ENCODE results near the gene SHISAL2A. TPM values are rescaled to one million over a fixed set of nuclear protein-coding genes. Genes with fewer than 3 reads are reported as not detected.

Gene SHISAL2A
- total and polyA plus RNA-seq, 2 of the 8 experiments (the other 6 are each of a cell fraction or from before 2014, with no cell fraction given), result 0.74 to 2.1 TPM

DNA sequence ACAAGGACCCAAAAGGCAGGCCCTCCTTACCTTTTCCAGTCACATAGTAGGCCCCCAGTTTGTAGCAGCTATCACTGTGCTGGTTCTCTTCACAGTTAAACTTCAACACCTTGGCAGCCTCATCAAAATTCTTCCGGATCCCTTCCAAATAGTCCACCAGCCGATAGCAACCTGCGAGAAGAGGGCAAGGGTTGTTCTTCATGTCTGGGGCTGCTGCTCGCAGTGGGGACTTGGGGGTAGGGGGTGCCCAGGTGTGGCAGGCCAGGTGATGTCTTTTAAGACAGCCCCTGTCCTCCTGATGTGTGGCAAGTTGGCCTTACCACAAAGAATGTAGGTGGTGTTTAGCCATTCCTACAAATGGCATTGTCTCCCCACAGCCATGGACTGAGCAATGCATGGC is 59.7 kb downstream of the SHISAL2A start:
- H2BK15ac ChIP-seq (ENCODE audit: low read length), result no peak overlapping the region
- no peaks in the 10 kb centered on the region for H3K9me3 ChIP-seq (ENCODE audit: insufficient read depth in 2 of 2, low read depth in 1 of 2, low read length in 1 of 2)
- H2AK5ac ChIP-seq (ENCODE audit: low read depth, low read length), result no peak overlapping the region
- no peak overlapping the region for H2BK5ac ChIP-seq (ENCODE audit: low read depth, low read length)
- ChIA-PET POLR2A (ENCODE audit: partially characterized antibody) (interaction anchor here (1.4 kb wide), 1 partner anchor 11 kb away, joined by 3 read pairs; no protein-coding TSS in a partner anchor), CTCF (ENCODE audit: partially characterized antibody) (interaction anchor here (0.6 kb wide), 1 partner anchor 18 kb away, joined by 3 read pairs; no protein-coding TSS in a partner anchor)
- no peak overlapping the region for H3K23ac ChIP-seq (ENCODE audit: insufficient read length)
- 91% methylated on average over 4 of the region's 4 CpGs; no CpG with 5 or more reads in 1 of the 2 experiments for WGBS, 2 experiments (ENCODE audit: extremely low coverage in 1 of 2, insufficient coverage in 1 of 2, insufficient read length in 1 of 2, insufficient replicate concordance in 2 of 2, low coverage in 1 of 2, low lambda C conversion rate in 2 of 2, missing lambda C conversion rate in 1 of 2)
- peaks cover 0 to 3% (median under 1%) of the 10 kb centered on the region in 4 experiments; a peak in 3 of 7 replicates for H3K4me1 ChIP-seq (replicated peaks in 1 of 4; ENCODE audit: control insufficient read depth in 3 of 4, insufficient read depth in 4 of 4, low read length in 3 of 4)
- H3K18ac ChIP-seq (ENCODE audit: extremely low read depth, low read length), result no peak overlapping the region
- DNase-seq (ENCODE audit: low read depth in 1 of 2, low spot score in 2 of 2), result no peak
- FAIRE-seq, result no peak
- no peak overlapping the region for H4K8ac ChIP-seq (ENCODE audit: extremely low read depth, insufficient read depth, low read length)
- no peaks in the 10 kb centered on the region for H3K27me3 ChIP-seq (replicated peaks in 1 of 4; ENCODE audit: control insufficient read depth in 3 of 4, extremely low read depth in 1 of 4, insufficient read depth in 3 of 4, low read length in 3 of 4)
- no peak overlapping the region for H3K14ac ChIP-seq (ENCODE audit: insufficient read length)
- H4K20me1 ChIP-seq (replicated peaks in 1 of 2; ENCODE audit: control insufficient read depth in 1 of 2, insufficient read depth in 2 of 2, low read length in 2 of 2), result peaks cover 1 to 9% of the 10 kb centered on the region in 2 experiments
- H3K4ac ChIP-seq (replicated peaks; ENCODE audit: insufficient read length, low read depth, low read length), result no peak overlapping the region
- no peak overlapping the region for H2AFZ ChIP-seq (ENCODE audit: low read length)
- H3K79me2 ChIP-seq (ENCODE audit: control insufficient read depth in 1 of 2, insufficient read depth in 2 of 2, low read length in 2 of 2), result peaks cover 16 to 51% of the 10 kb centered on the region in 2 experiments
- H2BK12ac ChIP-seq (ENCODE audit: low read depth, low read length), result no peak overlapping the region
- H3K27ac ChIP-seq (ENCODE audit: low read depth, low read length), result no peak overlapping the region
- no peak overlapping the region for H4K5ac ChIP-seq (ENCODE audit: insufficient read length, low read depth, low read length)
- H3K36me3 ChIP-seq (ENCODE audit: control insufficient read depth in 2 of 4, insufficient read depth in 4 of 4, low read length in 3 of 4), result peaks cover 10 to 52% (median 24%) of the 10 kb centered on the region in 4 experiments
- no peak overlapping the region for H2BK20ac ChIP-seq (ENCODE audit: low read length)
- peaks cover under 1% of the 10 kb centered on the region; the same call in 1 of the 2 replicates for H3K23me2 ChIP-seq (ENCODE audit: low read depth, low read length)
- no peak overlapping the region for H3K4me3 ChIP-seq (ENCODE audit: extremely low read depth in 1 of 4, insufficient read depth in 2 of 4, low read depth in 3 of 4, low read length in 4 of 4)
- H3K79me1 ChIP-seq (ENCODE audit: low read depth, low read length), result peaks cover 14% of the 10 kb centered on the region; the same call in 1 of the 2 replicates
- H4K91ac ChIP-seq (replicated peaks; ENCODE audit: insufficient read length, low read length), result no peak overlapping the region
- H3K56ac ChIP-seq (replicated peaks; ENCODE audit: insufficient read length, low read depth, low read length), result no peak overlapping the region
- no peak overlapping the region for H3K9ac ChIP-seq (replicated peaks in 1 of 4; ENCODE audit: extremely low read depth in 1 of 4, low read depth in 3 of 4, low read length in 3 of 4)
- H2BK120ac ChIP-seq (replicated peaks; ENCODE audit: low read depth, low read length), result no peak overlapping the region
- H3K4me2 ChIP-seq (ENCODE audit: insufficient read depth in 1 of 2, low read depth in 2 of 2, low read length in 2 of 2), result no peak overlapping the region
- TF ChIP-seq FOSL1 (IDR thresholded peaks at IDR 0.05; ENCODE audit: insufficient read depth, low read depth, low read length) (no peak), BACH1 (IDR thresholded peaks at IDR 0.05; ENCODE audit: low read length) (no peak), NANOG (IDR thresholded peaks at IDR 0.05; ENCODE audit: insufficient read depth, low read depth, low read length, poor library complexity, severe bottlenecking) (no peak), SIX5 (IDR thresholded peaks at IDR 0.05; ENCODE audit: low read depth, low read length) (no peak), TAF1 (IDR thresholded peaks at IDR 0.05; ENCODE audit: low read depth, low read length) (no peak)
- TF ChIP-seq, protein P1, sequence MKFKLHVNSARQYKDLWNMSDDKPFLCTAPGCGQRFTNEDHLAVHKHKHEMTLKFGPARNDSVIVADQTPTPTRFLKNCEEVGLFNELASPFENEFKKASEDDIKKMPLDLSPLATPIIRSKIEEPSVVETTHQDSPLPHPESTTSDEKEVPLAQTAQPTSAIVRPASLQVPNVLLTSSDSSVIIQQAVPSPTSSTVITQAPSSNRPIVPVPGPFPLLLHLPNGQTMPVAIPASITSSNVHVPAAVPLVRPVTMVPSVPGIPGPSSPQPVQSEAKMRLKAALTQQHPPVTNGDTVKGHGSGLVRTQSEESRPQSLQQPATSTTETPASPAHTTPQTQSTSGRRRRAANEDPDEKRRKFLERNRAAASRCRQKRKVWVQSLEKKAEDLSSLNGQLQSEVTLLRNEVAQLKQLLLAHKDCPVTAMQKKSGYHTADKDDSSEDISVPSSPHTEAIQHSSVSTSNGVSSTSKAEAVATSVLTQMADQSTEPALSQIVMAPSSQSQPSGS (IDR thresholded peaks at IDR 0.05; ENCODE audit: low read length), result no peak

Measured in H1 (cell line).